Osteoblast (primary cell): ENCODE data around the gene MYL4. TPM values are rescaled to one million over a fixed set of nuclear protein-coding genes. Genes with fewer than 3 reads are reported as not detected.

Experiments used
- DNase-seq: peaks from one replicate; pipeline ENCODE4 v3.0.0; 2011; ENCODE audit warnings: low spot score, mixed read lengths; ENCODE audit not compliant: insufficient read length; ENCODE audit errors: missing footprints
- H2AFZ ChIP-seq: 2 replicates; pipeline ENCODE4 v1.6.0; 2011; ENCODE audit warnings: mild to moderate bottlenecking, low read length
- H3K27ac ChIP-seq: 2 replicates; pipeline ENCODE4 v1.5.1; 2011; ENCODE audit warnings: mild to moderate bottlenecking, low read depth, low read length, moderate library complexity
- H3K27me3 ChIP-seq: 2 replicates; pipeline ENCODE4 v1.6.0; 2012; ENCODE audit warnings: mild to moderate bottlenecking, control low read depth, inconsistent platforms, low read length, moderate library complexity; ENCODE audit not compliant: insufficient read depth
- H3K36me3 ChIP-seq: 2 replicates; pipeline ENCODE4 v1.5.1; 2011; ENCODE audit warnings: mild to moderate bottlenecking, low read length, control low read depth, moderate library complexity; ENCODE audit not compliant: insufficient read depth
- H3K4me1 ChIP-seq: 2 replicates; pipeline ENCODE4 v1.5.1; 2011; ENCODE audit warnings: mild to moderate bottlenecking, low read length, control low read depth, moderate library complexity; ENCODE audit not compliant: insufficient read depth
- H3K4me2 ChIP-seq: 2 replicates; pipeline ENCODE4 v1.6.0; 2011; ENCODE audit warnings: mild to moderate bottlenecking, low read length; ENCODE audit not compliant: insufficient read depth
- H3K4me3 ChIP-seq: fragments of 200-600 bp; sonication (generic); 3 replicates; pipeline ENCODE4 v1.5.1; 2012; ENCODE audit warnings: mild to moderate bottlenecking, low read length, inconsistent platforms; ENCODE audit not compliant: insufficient read depth
- H3K79me2 ChIP-seq: 2 replicates; pipeline ENCODE4 v1.6.0; 2012; ENCODE audit warnings: mild to moderate bottlenecking, low read length, control low read depth, inconsistent platforms; ENCODE audit not compliant: insufficient read depth
- H3K9me3 ChIP-seq: 2 replicates; pipeline ENCODE4 v1.5.1; 2011; ENCODE audit warnings: low read depth, low read length, control low read depth
- H4K20me1 ChIP-seq: 2 replicates; pipeline ENCODE4 v1.6.0; 2012; ENCODE audit warnings: mild to moderate bottlenecking, low read length, control low read depth; ENCODE audit not compliant: insufficient read depth
- CTCF ChIP-seq: IDR thresholded peaks from 2 replicates; pipeline ENCODE4 v1.5.1; 2011; ENCODE audit warnings: mild to moderate bottlenecking, low read depth, low read length, moderate library complexity; ENCODE audit errors: extremely low read depth
- small RNA-seq: library from RNA; depleted of rRNA; stranded (forward); fragments of <200 nt; gene quantifications from one replicate; pipeline ENCODE3, GENCODE V24; 2012
- total RNA-seq: library from RNA; depleted of rRNA; stranded (reverse); fragments of >200 nt; gene quantifications from 2 replicates; pipeline ENCODE4 v1.2.3, GENCODE V29; 2012

Gene MYL4
- total RNA-seq, 1 donor = 0.72 TPM

- Histone ChIP-seq H3K4me1 (peaks cover 47% of the 10 kb centered on the region), H3K27ac (no peak overlapping the region), H3K9me3 (no peaks in the 10 kb centered on the region), H3K36me3 (no peaks in the 10 kb centered on the region), H3K4me3 (no peak overlapping the region), H3K27me3 (no peaks in the 10 kb centered on the region), H3K4me2 (no peak overlapping the region), H3K79me2 (peaks cover 3% of the 10 kb centered on the region), H2AFZ (no peak overlapping the region), H4K20me1 (no peaks in the 10 kb centered on the region)
- DNase-seq = no peak
- no peak for TF ChIP-seq CTCF
Measured at GRCh38 chr17:47272491-47272890, 63.3 kb downstream of the MYL4 start.

GRCh38 chr17:47273245-47273644, 64.1 kb downstream of the MYL4 start:
- no peak for TF ChIP-seq CTCF
- H3K4me1 ChIP-seq = peaks cover 44% of the 10 kb centered on the region
- no peaks in the 10 kb centered on the region for H3K36me3 ChIP-seq
- no peaks in the 10 kb centered on the region for H4K20me1 ChIP-seq
- H3K4me2 ChIP-seq = no peak overlapping the region
- H3K27ac ChIP-seq = no peak overlapping the region
- H3K9me3 ChIP-seq = no peaks in the 10 kb centered on the region
- DNase-seq = no peak
- H2AFZ ChIP-seq = no peak overlapping the region
- H3K79me2 ChIP-seq = peaks cover 3% of the 10 kb centered on the region
- no peaks in the 10 kb centered on the region for H3K27me3 ChIP-seq
- H3K4me3 ChIP-seq = no peak overlapping the region

Small RNA genes lying within 50 kb of the gene (small RNA-seq; reads per million reads assigned to genes)
- not detected for gene RNU7-186P

Other genes with a start within 250 kb of the MYL4 start
- gene RPRML, start 230.1 kb upstream of the MYL4 start, total RNA-seq = not detected in 2 replicates
- 80.3 and 96.1 TPM in 2 replicates for gene CDC27, start 20.1 kb upstream of the MYL4 start, total RNA-seq
- gene ITGB3, start 44.5 kb downstream of the MYL4 start, total RNA-seq = 31.5 and 39.8 TPM in 2 replicates
- gene EFCAB13, start 114.6 kb downstream of the MYL4 start, total RNA-seq = 5.3 and 6.9 TPM in 2 replicates